Neural crest cell (in vitro differentiated cells): Measurements from ENCODE around the gene RPS6KA3. TPM values are rescaled to one million over a fixed set of nuclear protein-coding genes. Genes with fewer than 3 reads are reported as not detected.
"Not testable (repeated sequence)": the region's sequence is repeated elsewhere in the genome, so short reads cannot be mapped to it uniquely, and the experiment has no call there.

Experiments
- DNase-seq: peaks from one replicate; pipeline ENCODE4 v3.0.0; 2021; ENCODE audit warnings: low read depth, mixed read lengths, low spot score
- H3K27ac Mint-ChIP-seq: one replicate; pipeline ENCODE4 v1.8.0; 2021; ENCODE audit warnings: mild to moderate bottlenecking, mixed read lengths; ENCODE audit not compliant: unreplicated experiment
- H3K27me3 Mint-ChIP-seq: 2 replicates; pipeline ENCODE4 v1.8.0; 2021; ENCODE audit warnings: low read depth, mild to moderate bottlenecking, mixed read lengths
- H3K36me3 Mint-ChIP-seq: 2 replicates; pipeline ENCODE4 v1.8.0; 2021; ENCODE audit warnings: low read depth, mild to moderate bottlenecking, mixed read lengths
- H3K4me1 Mint-ChIP-seq: 2 replicates; pipeline ENCODE4 v1.8.0; 2021; ENCODE audit warnings: mixed read lengths
- H3K4me3 Mint-ChIP-seq: one replicate; pipeline ENCODE4 v1.8.0; 2021; ENCODE audit warnings: mild to moderate bottlenecking, mixed read lengths
- H3K9me3 Mint-ChIP-seq: 2 replicates; pipeline ENCODE4 v1.8.0; 2021; ENCODE audit warnings: mixed read lengths
- CTCF ChIP-seq: fragments of 200-600 bp; sonication (generic); conservative IDR thresholded peaks from 2 replicates; pipeline ENCODE4 v1.5.0; 2021; ENCODE audit warnings: antibody characterized with exemption, mild to moderate bottlenecking
- total RNA-seq: library from RNA; stranded (reverse); gene quantifications from 2 replicates; pipeline ENCODE4 v1.2.1, GENCODE V29; 2021

Gene RPS6KA3
- total RNA-seq, 1 donor from 2014 or later: 26.0 TPM

- no peak for TF ChIP-seq CTCF
- Mint-ChIP-seq H3K4me1 (peaks cover 24% of the 10 kb centered on the region), H3K36me3 (peaks cover 25% of the 10 kb centered on the region), H3K27ac (no peak overlapping the region), H3K4me3 (no peak overlapping the region), H3K27me3 (no peaks in the 10 kb centered on the region), H3K9me3 (no peaks in the 10 kb centered on the region)
- DNase-seq: no peak
Observed at GRCh38 chrX:20135944-20136343, 130.8 kb downstream of the RPS6KA3 start.

GRCh38 chrX:20132666-20133065 lies 134.0 kb downstream of the RPS6KA3 start:
- DNase-seq: no peak
- Mint-ChIP-seq H3K36me3 (peaks cover 21% of the 10 kb centered on the region), H3K4me3 (no peak overlapping the region), H3K27ac (no peak overlapping the region), H3K27me3 (no peaks in the 10 kb centered on the region), H3K9me3 (no peaks in the 10 kb centered on the region), H3K4me1 (peaks cover 8% of the 10 kb centered on the region)
- no peak for TF ChIP-seq CTCF

GRCh38 chrX:20130357-20130756 lies 136.4 kb downstream of the RPS6KA3 start:
- no peak for DNase-seq
- no peaks in the 10 kb centered on the region for H3K4me1 Mint-ChIP-seq
- no peak for TF ChIP-seq CTCF
- H3K27ac Mint-ChIP-seq: no peak overlapping the region
- no peaks in the 10 kb centered on the region for H3K27me3 Mint-ChIP-seq
- no peaks in the 10 kb centered on the region for H3K9me3 Mint-ChIP-seq
- peaks cover 6% of the 10 kb centered on the region for H3K36me3 Mint-ChIP-seq
- no peak overlapping the region for H3K4me3 Mint-ChIP-seq

- no peak for TF ChIP-seq CTCF
- Mint-ChIP-seq H3K27ac (no peak overlapping the region), H3K4me1 (no peaks in the 10 kb centered on the region), H3K27me3 (no peaks in the 10 kb centered on the region), H3K4me3 (no peak overlapping the region), H3K36me3 (peaks cover 6% of the 10 kb centered on the region), H3K9me3 (no peaks in the 10 kb centered on the region)
- no peak for DNase-seq
Observed at GRCh38 chrX:20129547-20129946, 137.2 kb downstream of the RPS6KA3 start.

- no peak for TF ChIP-seq CTCF
- Mint-ChIP-seq H3K4me3 (no peak overlapping the region), H3K27ac (no peak overlapping the region), H3K36me3 (peaks cover 3% of the 10 kb centered on the region), H3K27me3 (no peaks in the 10 kb centered on the region), H3K9me3 (no peaks in the 10 kb centered on the region), H3K4me1 (no peaks in the 10 kb centered on the region)
- no peak for DNase-seq
Observed at GRCh38 chrX:20128670-20129069, 138.0 kb downstream of the RPS6KA3 start.

GRCh38 chrX:20127440-20127839 lies 139.3 kb downstream of the RPS6KA3 start:
- H3K4me1 Mint-ChIP-seq, H3K36me3 Mint-ChIP-seq, H3K4me3 Mint-ChIP-seq, H3K9me3 Mint-ChIP-seq, H3K27me3 Mint-ChIP-seq, H3K27ac Mint-ChIP-seq, DNase-seq: not testable (repeated sequence)
- peak; percentile 62 for TF ChIP-seq CTCF

- H3K9me3 Mint-ChIP-seq, H3K27me3 Mint-ChIP-seq, H3K4me3 Mint-ChIP-seq, DNase-seq, H3K27ac Mint-ChIP-seq, H3K36me3 Mint-ChIP-seq, H3K4me1 Mint-ChIP-seq: not testable (repeated sequence)
Observed at GRCh38 chrX:20126833-20127232, 139.9 kb downstream of the RPS6KA3 start.
